Stimulated activated CD4-positive, alpha-beta T cell treated with anti-CD3 and anti-CD28 coated beads, TNF-alpha, amount 100 ng/mL, for 1 hour (primary cell): ENCODE results near the gene CABP4.
"Not testable (repeated sequence)": the region's sequence is repeated elsewhere in the genome, so short reads cannot be mapped to it uniquely, and the experiment has no call there.

Experiments
- DNase-seq, 3 donors: peaks; one replicate each; pipeline ENCODE4 v3.0.0-alpha.2; 2020; ENCODE audit warnings: low read depth in 3 of 3, low spot score in 1 of 3

Gene CABP4

DNA sequence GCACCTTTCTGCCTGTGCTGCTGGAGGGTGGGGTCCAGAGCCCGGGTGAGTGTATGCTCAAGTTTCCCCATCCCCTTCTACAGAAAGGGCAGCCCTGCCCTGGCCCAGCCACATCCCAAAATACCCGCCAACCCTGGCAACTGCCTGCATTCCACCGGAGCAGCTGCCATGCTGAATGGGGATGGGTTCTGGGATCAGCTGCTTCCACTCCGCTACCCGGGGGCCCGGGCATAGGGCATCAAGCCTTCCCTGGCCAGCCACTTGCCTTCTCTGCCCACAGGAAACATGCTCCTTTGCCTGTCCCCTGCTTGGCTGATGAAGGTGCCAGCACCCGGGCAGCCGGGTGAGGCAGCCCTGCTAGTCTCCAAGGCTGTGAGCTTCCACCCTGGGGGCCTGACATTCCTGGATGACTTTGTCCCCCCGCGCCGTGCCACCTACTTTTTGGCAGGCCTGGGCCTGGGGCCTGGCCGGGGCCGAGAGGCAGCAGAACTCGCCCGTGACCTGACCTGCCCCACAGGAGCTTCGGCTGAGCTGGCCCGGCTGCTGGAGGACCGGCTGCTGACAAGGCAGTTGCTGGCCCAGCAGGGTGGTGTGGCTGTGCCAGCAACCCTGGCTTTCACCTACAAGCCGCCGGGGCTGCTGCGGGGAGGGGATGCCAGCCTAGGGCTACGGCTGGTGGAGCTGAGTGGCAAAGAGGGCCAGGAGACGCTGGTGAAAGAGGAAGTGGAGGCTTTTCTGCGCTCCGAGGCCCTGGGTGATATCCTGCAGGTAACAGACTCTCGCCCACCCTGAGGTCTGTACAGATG is 36.5 kb upstream of the CABP4 start:
- DNase-seq: no peak

DNA sequence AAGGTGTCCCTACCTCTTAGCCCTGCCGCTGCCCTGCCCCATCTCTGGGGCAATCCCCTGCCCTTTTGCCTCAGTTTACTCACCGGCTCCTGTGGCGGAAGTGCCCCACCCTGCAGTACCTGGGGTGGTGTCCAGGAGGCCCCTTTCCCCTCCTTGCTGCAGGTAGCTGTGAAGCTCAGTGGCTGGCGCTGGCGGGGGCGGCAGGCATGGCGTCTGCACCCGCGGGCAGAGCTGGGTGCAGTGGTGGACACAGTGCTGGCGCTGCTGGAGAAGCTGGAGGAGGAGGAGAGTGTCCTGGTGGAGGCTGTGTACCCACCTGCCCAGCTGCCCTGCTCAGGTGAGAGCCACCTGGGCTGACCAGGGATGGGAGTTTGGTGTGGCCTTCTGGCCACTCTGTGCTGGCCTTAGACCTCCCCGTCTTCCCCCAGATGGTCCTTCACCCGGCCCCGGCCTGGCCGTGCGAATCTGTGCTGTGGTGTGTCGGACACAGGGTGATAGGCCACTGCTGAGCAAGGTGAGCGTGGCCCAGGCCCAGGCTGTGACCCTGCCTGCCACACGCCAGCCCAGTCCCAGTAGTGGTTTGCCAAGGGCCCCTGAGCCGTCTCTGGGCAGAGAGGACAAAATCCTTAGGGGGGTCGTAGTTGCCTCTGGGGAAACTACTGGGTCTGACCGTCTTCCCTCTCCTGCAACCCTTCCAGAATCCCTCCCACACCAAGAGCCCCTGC is 35.7 kb upstream of the CABP4 start:
- DNase-seq: no peak

DNA sequence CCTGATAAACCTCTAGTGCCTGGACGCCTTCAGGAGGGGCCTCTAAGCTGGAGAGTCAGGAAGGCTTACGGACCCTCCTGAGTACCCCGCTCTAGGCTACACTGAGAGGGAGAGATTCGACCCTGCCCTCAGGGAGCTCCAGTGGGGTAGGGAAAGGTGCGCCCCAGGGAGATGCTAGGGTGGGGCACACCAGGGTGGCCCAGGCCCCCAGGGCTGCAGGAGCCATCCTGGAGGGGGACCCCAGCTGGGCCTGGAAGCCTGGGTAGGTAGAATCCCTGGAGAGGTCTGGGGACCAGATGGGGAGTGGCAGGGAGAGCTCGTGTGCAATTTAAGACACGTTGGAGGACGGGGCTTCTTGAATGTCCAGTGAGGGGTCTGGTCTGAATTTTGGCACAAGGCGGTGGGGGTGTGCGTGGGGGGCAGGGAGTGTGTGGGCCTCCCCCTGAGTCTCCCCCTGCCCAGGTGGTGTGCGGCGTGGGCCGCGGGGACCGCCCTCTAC is 35.0 kb upstream of the CABP4 start:
- no peak for DNase-seq

DNA sequence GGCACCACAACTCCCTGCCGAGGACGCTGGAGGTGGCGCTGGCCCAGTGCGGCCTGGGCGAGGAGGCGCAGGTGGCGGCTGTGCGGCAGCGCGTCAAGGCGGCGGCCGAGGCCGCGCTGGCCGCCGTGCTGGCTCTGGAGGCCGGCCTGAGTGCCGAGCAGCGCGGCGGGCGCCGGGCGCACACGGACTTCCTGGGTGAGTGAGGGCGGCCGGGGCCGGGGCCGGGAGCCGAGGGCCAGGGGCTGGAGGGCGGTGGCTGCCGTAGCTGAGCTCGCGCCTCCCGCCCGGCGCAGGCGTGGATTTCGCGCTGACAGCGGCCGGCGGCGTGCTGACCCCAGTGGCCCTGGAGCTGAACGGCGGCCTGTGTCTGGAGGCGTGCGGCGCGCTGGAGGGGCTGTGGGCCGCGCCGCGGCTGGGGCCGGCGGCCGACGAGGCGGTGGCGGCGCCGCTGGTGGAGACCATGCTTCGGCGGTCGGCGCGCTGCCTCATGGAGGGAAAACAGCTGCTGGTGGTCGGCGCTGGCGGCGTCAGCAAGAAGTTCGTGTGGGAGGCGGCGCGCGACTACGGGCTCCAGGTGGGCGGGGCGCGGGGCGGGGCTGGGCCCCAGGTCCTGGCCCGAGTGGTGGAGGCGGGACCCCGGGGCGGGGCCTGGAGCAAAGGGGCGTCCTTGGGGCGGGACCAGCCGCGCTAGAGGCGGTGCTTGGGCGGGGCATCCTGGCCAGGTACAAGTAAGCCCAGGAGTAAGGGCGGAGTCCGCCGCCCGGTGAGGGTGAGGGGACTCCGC is 34.3 kb upstream of the CABP4 start:
- peak; percentile 98 to 100 (median 99) for DNase-seq

DNA sequence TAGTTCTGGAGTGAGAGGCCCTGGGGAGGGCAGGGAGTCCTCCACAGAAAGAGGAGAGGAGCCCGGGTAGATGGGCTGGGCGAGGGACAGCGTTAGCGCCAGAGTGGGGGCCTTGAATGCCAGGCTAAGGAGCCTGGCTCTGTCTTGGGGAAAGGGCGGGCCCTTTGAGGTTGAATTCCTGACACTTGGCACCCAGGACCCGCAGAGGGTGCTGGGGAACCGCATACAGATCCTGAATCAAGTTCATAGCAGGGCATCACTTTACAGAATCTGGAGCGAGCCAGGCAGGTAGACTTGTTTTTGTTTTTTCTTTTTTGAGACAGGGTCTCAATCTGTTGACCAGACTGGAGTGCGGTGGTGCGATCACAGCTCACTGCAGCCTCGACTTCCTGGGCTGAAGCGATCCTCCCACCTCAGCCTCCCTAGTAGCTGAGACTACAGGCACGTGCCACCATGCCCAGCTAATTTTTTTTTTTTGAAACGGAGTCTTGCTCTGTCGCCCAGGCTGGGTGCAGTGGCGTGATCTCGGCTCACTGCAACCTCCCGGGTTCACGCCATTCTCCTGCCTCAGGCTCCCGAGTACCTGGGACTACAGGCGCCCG is 33.6 kb upstream of the CABP4 start:
- DNase-seq: no peak

DNA sequence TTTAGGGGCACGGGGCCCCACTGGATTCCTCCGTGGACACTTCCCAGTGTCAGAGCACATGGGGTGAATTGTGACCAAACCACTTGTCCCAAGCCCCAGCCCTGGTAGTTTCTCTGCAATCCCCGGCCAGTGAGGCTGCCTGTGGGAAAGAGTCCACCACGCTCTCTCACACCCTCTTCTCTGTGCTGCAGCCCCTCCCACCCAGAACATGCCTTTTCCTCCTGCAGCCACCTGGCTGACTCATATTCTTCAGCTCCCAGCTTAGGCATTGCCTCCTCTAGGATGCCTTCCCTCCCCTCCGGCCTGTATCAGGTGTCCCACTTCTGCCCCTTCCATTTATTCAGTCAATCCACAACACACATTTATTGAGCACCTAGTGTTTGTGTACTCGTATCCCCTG is 32.3 kb upstream of the CABP4 start:
- no peak for DNase-seq

DNA sequence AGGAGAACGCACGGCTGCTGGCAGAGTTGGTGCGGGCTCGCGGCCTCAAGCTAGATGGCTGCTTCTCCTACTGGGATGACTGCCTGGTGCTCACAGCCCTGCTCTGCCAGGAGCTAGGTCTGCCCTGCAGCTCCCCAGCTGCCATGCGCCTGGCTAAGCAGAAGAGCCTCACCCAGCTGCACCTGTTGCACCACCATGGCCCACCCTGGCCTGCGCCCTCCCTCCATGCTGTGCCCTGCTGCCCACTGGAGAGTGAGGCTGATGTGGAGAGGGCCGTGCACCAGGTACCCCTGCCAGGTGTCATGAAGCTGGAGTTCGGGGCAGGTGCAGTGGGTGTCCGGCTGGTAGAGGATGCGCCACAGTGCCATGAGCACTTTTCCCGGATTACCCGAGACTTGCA is 31.7 kb upstream of the CABP4 start:
- DNase-seq: no peak

DNA sequence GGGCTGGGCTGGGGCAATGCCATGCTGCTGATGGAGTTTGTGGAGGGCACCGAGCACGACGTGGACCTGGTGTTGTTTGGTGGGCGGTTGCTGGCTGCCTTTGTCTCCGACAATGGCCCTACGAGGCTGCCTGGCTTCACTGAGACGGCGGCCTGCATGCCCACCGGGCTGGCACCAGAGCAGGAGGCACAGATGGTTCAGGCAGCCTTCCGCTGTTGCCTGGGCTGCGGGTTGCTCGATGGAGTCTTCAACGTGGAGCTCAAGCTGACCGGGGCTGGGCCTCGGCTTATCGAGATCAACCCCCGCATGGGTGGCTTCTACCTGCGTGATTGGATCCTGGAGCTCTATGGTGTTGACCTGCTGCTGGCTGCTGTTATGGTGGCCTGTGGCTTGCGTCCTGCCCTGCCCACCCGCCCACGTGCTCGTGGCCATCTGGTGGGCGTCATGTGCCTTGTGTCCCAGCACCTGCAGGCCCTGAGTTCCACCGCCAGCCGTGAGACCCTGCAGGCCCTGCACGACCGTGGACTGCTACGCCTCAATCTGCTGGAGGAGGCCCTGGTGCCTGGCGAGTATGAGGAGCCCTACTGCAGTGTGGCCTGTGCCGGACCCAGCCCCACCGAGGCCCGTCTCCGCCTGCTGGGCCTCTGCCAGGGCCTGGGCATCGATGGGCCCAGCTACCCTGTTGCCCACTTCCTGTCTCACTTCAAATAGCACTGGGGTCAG is 31.1 kb upstream of the CABP4 start:
- no peak for DNase-seq

DNA sequence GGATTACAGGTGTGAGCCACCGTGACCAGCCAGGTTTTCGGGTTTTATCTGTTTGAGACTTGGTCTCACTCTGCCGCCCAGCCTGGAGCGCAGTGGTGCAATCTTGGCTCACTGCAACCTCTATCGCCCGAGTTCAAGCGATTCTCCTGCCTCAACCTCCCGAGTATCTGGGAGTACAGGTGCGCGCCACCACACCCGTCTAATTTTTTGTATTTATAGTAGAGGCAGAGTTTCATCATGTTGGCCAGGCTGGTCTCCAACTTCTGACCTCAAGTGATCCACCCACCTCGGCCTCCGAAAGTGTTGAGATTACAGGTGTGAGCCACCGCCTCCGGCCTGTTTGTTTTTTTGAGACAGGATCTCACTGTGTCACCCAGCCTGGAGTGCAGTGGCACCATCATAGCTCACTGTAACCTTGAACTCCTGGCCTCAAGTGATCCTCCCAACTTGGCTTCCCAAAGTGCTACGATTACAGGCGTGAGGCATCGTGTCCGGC is 27.7 kb upstream of the CABP4 start:
- not testable (repeated sequence) for DNase-seq

DNA sequence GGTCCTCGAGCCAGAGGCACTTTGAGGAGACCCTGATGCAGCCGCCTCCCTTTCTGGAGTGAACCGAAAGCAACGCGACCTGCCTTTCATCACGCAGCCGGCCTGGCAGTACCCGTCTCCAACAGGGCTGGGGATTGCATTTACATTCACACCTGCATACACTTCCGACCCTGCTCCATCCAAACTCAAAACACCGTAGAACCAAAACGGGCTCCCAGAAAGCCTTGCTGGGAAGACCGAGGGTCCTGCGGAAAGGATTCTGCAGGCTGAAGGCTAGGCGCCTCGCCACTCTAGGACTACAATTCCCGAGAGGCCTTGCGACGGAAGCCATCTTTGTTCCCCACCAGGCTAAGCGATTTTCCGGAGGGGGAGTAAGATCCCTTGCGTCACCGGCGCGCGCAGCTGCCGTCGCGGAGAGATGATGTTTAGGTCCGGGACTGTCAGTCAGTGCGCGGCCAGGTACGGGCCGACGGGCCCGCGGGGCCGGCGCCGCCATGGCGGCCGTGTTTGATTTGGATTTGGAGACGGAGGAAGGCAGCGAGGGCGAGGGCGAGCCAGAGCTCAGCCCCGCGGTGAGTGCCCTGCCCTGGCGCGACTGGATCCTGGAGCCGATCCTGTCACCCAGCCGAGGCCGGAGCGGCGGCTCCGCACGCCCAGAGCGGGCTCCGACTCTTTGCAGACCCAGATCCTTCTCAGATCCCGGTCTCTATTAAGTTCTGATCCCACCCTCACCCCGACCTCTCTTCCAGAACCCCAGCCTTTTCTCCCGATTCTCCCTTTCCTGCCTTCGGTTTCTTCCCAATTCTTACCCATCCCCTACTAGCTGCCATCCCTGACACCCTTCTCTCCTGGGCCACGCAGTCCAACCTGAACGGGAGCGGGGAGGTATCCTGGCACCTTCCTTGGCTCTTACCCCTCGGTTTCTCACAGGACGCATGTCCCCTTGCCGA is 26.8 kb upstream of the CABP4 start, which contains the start of gene RPS6KB2:
Gene RPS6KB2 (plus strand): TSS at position 443 of the 950 bp plus-strand sequence. CDS start 52 bp downstream, at position 495.
- peak; percentile 95 to 99 (median 96) for DNase-seq

DNA sequence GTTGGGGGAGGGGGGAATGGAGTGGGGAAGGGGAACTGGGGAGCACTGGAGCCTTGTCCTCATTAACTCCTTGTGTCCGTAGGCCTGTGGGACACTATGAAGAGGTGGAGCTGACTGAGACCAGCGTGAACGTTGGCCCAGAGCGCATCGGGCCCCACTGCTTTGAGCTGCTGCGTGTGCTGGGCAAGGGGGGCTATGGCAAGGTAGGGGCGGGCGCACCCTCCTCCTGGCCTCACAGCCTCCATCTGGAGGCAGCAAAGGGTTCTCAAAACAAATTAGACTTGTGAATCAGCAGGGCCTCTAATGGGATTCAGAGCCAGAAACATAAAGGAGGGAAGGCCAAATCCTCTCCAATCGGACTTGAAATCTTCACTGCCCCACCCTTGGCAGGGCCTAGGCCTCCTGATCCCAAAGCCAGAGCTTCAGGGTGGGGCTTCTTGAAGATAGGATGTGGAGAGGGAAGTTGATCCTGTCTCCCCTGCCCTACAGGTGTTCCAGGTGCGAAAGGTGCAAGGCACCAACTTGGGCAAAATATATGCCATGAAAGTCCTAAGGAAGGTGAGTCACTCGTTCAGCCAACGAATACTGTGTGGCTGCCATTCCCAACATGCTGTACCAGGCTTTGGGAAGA is 26.0 kb upstream of the CABP4 start:
- DNase-seq: no peak

DNA sequence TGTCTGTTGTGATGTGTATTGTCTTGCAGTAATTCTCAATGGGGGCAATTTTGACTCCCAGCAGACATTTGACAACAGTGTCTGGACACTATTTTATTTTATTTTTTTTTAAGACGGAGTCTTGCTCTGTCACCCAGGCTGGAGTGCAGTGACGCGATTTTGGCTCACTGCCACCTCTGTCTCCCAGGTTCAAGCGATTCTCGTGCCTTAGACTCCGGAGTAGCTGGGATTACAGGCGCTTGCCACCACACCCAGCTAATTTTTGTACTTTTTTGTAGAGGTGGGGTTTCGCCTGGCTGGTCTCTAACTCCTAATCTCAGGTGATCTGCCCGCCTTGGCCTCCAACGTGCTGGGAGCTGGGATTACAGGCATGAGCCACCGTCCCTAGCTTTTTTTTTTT is 25.4 kb upstream of the CABP4 start:
- DNase-seq: no peak

DNA sequence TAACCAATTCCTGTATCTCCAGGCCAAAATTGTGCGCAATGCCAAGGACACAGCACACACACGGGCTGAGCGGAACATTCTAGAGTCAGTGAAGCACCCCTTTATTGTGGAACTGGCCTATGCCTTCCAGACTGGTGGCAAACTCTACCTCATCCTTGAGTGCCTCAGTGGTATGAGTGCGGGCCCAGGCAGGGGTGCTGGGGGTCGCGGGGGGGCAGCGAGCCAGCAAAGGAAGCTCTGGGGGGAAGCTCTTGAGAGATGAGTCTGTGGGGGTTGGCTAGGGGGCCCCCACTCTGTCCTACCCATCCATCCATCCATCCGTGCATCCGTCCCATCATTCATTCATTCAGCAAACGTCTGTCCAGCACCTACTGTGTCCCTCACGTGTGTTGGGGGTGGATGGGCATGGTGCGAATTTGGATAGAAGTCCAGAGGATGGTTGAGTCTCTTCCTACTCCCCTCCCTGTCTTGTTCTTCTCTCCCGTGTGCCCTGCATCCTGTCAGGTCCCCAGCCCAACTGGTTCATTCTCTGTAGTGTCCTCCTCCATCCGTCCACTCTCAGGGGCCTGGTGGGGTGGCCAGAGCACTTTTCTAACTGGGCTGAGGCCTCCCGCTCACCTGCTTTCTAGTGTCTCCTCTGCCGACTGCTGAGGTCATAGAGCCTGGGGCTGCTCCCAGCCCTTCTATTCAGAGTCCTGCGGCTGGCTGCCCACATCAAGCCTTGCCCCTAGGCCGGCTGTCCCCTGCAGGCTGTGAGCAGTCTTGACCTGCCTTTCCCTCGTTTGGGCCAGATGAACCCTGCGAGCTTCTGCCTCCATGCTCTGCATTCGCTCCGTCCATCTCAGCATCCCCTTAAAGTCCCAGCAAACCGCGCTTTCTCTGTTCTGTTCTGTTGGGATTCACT is 23.6 kb upstream of the CABP4 start:
- no peak for DNase-seq

DNA sequence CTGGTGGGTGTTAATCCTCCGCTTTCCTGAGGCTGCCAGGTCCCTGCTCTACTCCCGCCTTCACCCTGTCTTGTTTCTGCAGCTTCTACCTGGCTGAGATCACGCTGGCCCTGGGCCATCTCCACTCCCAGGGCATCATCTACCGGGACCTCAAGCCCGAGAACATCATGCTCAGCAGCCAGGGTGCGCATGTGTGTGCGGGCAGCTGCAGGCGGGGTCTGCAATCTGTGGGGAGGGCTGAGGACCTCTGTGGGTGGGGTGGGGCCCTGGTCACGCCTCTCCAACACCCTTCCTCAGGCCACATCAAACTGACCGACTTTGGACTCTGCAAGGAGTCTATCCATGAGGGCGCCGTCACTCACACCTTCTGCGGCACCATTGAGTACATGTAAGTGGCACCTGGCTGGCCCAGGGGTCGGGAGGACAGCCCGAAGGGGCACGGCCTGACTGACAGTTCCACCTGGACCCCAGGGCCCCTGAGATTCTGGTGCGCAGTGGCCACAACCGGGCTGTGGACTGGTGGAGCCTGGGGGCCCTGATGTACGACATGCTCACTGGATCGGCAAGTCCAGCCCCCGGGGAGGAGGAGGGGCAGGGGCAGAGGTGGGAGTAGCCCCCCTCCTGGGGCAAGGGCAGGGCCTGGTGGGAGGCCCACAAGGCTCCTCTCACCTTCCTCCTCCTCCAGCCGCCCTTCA is 22.4 kb upstream of the CABP4 start:
- DNase-seq: no peak

DNA sequence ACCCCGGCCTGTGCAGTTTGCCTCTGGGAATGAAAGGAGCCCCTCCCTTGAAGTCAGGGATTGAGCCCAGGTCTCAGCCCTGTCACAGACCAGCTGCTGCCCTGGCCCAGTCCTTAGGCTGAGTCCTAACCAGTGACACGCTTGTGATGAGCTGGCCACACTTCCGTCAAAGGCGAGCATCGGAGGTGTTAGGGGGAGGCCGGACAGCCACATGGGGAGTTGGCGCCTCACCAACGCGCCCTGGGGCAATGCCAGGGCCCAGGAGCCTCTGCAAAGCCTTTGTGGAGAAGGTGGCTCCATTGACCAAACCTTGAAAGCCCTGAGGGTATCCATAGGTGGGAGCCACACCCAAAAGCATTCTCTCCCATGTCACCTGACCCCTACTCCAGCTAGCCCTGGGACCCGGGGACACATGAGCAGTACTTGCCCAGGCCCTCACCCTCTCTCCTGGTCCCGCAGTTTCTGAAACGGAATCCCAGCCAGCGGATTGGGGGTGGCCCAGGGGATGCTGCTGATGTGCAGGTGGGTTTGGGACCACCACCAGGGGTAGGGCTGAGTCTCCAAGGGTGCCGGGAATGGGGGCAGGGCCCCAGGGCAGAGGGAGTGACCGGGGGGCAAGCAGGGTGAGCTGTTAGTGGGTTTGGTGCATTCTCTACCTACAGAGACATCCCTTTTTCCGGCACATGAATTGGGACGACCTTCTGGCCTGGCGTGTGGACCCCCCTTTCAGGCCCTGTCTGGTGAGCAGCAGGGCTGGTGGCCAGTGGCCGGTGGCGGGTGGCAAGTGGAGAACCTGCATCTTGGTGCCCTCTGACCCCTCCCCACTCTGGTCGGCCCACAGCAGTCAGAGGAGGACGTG is 21.4 kb upstream of the CABP4 start:
- no peak for DNase-seq

DNA sequence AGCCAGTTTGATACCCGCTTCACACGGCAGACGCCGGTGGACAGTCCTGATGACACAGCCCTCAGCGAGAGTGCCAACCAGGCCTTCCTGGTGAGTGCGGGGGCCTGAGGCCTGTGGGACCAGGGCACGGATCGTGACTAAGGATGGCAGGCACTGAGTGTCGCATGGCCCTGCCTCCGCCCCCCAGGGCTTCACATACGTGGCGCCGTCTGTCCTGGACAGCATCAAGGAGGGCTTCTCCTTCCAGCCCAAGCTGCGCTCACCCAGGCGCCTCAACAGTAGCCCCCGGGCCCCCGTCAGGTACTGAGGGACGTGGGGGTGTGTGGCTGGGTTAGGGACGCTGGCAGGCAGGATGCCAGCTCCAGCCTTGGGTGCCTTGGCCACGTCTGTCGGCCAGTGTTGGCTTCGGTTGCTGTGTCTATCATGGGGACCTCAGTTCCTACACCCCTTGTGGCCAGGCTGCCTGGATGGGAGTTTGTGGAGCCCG is 20.7 kb upstream of the CABP4 start:
- no peak for DNase-seq
